PFSK-1 (cell line): Measurements from ENCODE around the gene LGR5.

ENCODE experiments used
- FOXP2 ChIP-seq: optimal IDR thresholded peaks from 2 replicates; pipeline ENCODE3; 2011; ENCODE audit warnings: borderline replicate concordance, control low read depth, inconsistent platforms; ENCODE audit not compliant: insufficient read depth; ENCODE audit errors: extremely low read length, extremely low read depth
- POLR2AphosphoS5 ChIP-seq: IDR thresholded peaks from 2 replicates; pipeline ENCODE4 v1.6.1; 2012; ENCODE audit warnings: low read depth, mild to moderate bottlenecking, control low read depth, low read length, moderate library complexity
- REST ChIP-seq, 2 experiments: IDR thresholded peaks; 2 replicates each; pipeline versions ENCODE4 v1.6.1 to v1.8.0; 2011 to 2012; ENCODE audit warnings: low read depth in 2 of 2, low read length in 2 of 2, control low read depth in 1 of 2, inconsistent platforms in 1 of 2, mild to moderate bottlenecking in 1 of 2, moderate library complexity in 1 of 2; ENCODE audit not compliant: insufficient read depth in 1 of 2
- SIN3A ChIP-seq: IDR thresholded peaks from 2 replicates; pipeline ENCODE4 v1.6.1; 2012; ENCODE audit warnings: mild to moderate bottlenecking, low read length, moderate library complexity, borderline replicate concordance; ENCODE audit not compliant: insufficient read depth
- TAF1 ChIP-seq: IDR thresholded peaks from 2 replicates; pipeline ENCODE4 v1.6.1; 2012; ENCODE audit warnings: low read length, control low read depth, borderline replicate concordance; ENCODE audit not compliant: insufficient read depth

The LGR5 gene

GRCh38 chr12:71474791-71475190 is 35.2 kb downstream of the LGR5 start:
- TF ChIP-seq TAF1 (no peak), REST (IDR thresholded peaks at IDR 0.05; ENCODE audit: insufficient read depth in 1 of 2, low read depth in 2 of 2, low read length in 2 of 2) (no peak), SIN3A (no peak), FOXP2 (no peak), POLR2AphosphoS5 (no peak)

DNA sequence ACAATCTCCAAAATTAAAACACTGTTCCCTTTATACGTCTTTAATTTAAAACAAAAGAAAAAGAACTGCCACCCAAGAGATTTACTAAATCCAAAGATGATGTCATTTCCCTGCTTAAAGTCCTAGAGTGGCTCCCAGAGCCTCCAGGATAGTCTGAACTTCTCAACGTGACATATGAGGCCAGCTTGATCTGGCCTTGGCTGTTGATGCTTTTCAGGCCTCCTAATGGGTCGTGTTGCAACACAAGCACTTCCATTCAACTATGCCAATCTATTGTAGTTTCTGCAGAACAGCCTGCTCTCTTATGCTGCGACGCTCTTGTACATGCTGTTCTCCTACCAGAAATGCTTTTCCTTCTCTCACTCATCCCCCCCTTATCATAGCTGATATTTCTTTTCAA is 35.7 kb downstream of the LGR5 start:
- TF ChIP-seq POLR2AphosphoS5 (no peak), SIN3A (no peak), FOXP2 (no peak), REST (IDR thresholded peaks at IDR 0.05; ENCODE audit: insufficient read depth in 1 of 2, low read depth in 2 of 2, low read length in 2 of 2) (no peak), TAF1 (no peak)

DNA sequence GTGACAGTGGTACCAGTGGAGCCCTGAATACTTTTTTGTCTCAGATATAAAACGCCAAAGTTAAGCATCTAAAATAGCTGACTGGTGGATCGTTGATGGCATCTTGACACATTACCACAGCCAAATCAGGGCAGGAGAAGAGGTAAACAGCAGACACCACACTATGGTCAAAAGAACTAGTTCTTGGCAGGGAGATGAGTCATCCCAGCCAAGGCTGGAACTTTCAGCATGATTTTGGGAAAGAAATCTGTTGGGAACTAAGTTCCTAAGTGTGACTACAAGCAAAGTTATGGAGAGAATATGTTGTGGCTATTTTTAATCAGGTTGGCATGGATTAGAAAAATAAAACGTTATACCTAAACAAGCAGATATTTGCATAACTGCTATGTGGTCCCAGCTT is 36.9 kb downstream of the LGR5 start:
- TF ChIP-seq FOXP2 (no peak), SIN3A (no peak), TAF1 (no peak), POLR2AphosphoS5 (no peak), REST (IDR thresholded peaks at IDR 0.05; ENCODE audit: insufficient read depth in 1 of 2, low read depth in 2 of 2, low read length in 2 of 2) (no peak)

DNA sequence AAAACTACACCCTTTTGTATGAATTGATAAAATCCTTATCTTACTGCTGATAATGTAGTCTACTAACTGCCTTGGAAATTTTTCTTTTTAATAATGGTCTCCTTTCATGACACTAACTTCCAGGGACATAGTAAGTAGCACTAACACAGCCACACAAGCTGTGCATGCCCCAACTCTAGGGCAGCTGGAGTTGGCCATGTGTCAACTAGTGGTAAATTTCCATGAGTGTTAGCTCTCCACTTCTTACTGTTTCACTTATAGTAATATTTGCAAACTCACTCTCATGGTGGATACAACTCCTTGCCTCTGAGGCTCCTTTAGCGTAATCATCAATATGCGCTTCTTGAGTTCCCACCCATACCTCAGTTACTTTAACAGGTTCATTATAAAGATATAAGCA is 38.0 kb downstream of the LGR5 start:
- TF ChIP-seq TAF1 (no peak), POLR2AphosphoS5 (no peak), SIN3A (no peak)

- TF ChIP-seq TAF1 (no peak), REST (IDR thresholded peaks at IDR 0.05; ENCODE audit: insufficient read depth in 1 of 2, low read depth in 2 of 2, low read length in 2 of 2) (no peak), FOXP2 (no peak), SIN3A (no peak), POLR2AphosphoS5 (no peak)
These were observed 38.7 kb downstream of the LGR5 start for GRCh38 chr12:71478270-71478669.
